Iris pigment epithelial cell (primary cell): ENCODE measurements around the gene SRGAP2C.
"Not testable (repeated sequence)": the region's sequence is repeated elsewhere in the genome, so short reads cannot be mapped to it uniquely, and the experiment has no call there.

Experiments
- DNase-seq: peaks from one replicate; pipeline ENCODE4 v3.0.0-alpha.2; 2011; ENCODE audit warnings: low read depth

SRGAP2C gene

DNA sequence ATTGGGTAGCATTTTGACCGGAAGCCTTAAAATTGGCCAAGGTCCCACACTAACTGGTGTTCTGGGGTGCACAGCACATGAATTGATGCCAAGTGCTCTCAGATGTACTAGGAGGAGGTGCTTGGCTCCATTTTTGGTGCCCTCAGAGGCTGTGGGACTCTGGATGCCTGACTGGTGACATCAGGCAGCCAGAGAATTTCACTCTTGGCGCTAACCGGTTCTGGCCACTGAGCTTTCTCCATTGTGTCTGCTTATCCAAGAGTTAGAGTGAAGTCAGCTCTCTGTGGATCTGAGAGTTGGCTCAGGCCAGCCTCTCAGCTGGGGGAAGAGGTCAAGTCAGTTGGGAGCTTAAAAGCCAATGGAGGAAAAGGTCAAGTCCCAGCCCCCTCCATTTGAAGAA lies 200.4 kb downstream of the SRGAP2C start:
- DNase-seq = not testable (repeated sequence)

DNA sequence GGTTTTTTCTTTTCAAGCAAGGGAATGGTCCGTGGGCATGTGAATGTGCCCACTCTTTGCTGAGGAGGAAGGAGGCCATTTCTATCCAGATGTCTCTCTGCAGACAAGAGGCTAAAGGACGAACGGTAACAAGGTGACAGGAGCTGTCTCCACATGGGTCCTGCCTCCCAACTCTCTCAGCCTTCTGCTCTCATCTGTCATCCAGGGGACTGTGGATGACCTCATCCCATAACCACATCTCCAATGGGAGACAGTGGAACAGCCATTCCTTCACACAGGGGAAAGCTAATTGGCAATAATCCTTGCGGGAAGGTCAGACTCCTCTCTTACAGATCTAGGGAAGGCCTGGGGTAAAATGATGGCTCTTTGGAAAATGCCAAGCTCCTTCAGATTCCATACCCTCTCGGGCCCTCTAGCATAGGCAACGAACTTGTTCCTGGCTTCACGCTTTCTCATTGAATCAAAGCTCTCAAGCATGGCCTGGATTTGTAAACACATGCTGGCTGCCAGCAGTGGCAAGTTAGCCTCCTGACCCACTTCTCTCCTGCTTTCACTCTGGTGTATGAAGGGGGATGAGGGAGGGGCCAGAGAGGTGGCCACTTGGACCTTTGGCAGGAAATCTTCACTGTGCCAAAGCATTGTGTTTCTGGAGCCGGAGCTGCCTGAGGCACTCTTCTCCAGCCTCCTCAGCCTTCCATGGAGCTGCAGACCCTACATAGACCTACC lies 201.0 kb downstream of the SRGAP2C start:
- DNase-seq = not testable (repeated sequence)

DNA sequence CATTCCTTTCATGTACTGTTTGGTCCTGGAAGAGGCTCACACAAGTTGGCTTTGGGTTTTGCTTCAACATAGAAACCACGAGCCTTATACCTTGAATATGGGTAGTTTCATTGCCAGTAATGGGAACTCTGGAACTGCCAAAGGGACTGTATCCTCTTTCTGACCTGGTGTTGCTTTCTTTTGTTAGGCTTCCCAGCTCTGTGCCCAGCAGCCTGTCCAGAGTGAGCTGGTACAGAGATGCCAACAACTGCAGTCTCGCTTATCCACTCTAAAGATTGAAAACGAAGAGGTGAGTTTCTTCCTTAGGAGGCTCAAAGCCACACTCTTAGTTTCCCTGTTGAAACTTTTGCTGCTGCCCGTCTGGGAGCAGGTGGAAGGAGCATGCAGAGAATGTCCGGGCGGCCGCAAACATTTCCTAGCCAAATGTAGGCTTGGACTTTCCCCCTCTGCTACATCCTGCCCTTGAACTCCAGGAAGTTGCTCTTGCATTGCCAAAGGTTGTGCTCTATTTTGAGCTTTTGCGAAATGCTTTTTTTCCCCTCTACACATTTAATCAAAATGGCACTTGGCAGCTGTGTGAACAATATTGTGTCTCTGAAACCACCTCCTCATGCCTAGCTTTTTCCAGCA lies 201.7 kb downstream of the SRGAP2C start:
- DNase-seq = not testable (repeated sequence)

DNA sequence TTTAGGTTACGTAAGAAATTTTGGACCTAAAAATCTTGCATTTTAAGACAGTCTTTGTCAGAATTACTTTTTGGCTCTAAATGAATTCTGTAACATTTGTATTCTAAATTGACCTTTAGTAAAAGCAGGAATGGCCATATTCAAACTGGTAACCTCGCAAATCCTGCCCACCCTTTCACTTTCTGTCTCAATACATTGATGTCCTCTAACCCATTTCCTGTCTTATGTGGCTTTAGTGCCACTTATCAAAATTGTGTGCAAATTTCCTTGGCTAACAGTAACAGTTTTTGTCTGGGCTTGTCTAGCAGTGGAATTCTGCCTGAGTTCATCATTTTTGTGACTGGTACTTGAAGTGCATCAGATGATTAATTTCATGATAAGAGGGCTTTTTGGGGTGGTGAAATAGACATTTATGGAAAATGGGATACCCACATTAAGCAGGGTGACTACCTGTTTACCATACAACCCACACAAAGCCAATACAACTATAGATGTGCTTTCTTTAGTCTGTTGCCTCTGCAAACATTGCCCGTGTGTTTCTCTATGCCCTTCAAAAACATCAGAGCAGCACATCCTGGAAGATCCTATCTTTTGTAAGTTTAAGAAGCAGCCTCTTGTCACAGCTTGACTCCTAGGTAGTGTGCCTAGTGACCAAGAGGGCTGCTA lies 205.3 kb downstream of the SRGAP2C start:
- not testable (repeated sequence) for DNase-seq

DNA sequence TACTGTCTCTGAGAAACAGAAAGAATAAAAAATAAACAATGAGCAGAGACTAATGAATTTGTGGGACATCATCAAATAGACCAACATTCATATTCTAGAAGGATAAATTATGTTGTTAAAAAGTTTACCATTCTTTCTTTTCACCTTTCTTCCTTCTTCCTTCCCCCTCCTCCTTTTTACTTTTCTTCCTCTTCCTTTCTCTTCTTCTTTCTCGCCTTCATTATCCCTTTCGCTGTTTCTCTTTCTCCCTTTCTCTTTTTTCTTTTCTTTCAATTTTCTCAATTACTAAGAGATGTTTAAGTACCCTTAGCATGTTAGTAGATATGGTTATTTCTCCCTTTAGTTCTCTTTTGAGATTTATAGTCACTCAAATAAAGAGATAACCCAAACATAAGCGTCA lies 207.4 kb downstream of the SRGAP2C start:
- DNase-seq = not testable (repeated sequence)

DNA sequence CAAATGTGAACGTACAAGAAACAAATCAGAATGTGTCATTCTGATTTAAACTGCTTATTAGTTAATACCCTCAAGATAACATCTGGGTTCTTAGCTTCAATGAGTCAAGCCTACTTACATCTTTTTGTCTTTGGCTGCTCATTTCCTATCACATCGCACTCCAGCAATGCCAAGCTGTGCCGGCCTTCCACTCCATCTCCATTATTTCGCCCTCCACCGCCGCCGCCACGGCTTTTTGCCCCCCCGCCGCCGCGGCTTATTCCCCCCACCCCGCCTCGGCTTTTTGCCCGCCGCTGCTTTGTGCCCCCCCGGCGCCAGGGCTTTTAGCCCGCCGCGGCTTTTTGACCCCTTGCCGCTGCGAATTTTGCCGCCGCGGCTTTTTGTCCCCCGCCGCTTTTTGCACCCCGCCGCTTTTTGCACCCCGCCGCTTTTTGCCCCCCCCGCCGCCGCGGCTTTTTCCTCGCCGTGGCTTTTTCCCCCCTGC lies 211.0 kb downstream of the SRGAP2C start:
- DNase-seq = peak; percentile 40

DNA sequence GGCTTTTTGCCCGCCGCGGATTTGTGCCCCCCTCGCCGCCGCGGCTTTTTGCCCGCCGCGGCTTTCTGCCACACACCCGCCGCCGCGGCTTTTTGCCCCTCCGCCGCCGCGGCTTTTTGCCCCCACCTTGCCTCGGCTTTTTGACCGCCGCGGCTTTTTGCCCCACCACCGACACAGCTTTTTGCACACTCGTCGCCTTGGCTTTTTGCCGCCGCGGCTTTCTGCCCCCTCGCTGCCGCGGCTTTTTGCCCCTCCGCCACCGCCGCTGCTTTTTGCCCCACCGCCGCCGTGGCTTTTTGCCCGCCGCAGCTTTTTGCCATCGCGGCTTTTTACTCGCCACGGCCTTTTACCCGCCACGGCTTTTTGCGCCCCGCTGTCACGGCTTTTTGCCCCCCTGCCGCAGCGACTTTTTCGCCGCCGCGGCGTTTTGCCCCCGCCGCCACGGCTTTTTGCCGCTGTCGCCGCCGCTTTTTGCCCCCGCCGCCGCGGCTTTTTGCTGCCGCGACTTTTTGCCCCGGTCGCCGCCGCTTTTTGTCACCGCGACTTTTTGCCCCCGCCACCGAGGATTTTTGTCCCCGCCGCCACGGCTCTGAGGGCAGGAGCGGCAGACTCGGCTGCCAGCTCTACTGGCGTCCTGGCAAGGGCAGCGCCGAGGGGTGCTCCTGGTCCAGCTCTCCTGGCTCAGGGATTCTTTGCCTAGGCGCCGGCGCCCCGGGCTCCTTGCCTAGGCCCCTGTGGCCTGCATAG lies 211.7 kb downstream of the SRGAP2C start:
- DNase-seq = not testable (repeated sequence)

DNA sequence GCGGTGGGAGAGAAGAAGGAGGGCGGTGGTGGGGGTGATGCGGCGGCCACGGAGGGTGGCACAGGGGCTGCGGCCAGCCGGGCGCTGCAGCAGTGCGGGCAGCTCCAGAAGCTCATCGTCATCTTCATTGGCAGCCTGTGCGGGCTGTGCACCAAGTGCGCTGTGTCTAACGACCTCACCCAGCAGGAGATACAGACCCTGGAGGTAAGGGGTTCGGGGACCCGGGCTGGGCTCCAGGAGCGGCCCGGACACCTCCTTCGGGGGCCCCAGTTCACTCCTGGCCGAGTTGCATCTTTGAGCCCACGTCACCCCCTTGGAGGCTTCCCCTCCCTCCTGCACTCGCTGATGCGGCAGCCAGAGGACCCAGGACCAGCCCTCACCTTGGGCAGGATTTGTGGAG lies 212.3 kb downstream of the SRGAP2C start:
- DNase-seq = not testable (repeated sequence)

DNA sequence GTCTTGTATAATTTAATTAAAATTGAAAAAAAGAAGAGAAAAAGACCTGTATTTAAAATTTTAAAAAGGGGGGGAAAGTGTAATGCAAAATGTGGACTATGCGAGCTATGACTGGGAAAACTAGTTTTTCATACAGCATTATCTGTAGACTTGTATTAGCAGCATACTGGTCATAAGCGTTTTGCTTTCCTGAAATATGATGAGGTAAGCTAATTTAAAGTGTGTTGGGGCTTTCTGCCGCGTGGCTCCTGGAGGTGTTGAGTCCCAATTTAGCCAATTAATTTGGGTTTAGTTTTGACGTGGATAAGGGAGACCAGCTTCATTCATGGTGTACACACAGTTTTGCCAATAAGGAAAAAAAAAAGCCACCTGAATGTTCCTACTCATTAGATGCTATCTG lies 214.4 kb downstream of the SRGAP2C start:
- not testable (repeated sequence) for DNase-seq

DNA sequence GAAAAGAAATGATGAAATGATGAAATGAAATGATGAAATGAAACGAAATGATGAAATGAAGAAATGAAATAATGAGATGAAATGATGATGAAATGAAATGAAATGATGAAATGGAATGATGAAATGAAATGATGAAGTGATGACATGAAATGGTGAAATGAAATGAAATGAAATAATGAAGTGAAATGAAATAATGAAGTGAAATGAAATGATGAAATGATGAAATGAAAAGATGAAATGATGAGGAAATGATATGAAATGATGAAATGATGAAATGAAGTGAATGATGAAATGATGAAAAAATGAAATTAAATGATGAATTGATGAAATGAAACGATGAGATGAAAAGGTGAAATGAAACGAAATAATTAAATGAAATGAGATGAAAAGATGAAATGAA lies 215.3 kb downstream of the SRGAP2C start:
- DNase-seq = not testable (repeated sequence)

DNA sequence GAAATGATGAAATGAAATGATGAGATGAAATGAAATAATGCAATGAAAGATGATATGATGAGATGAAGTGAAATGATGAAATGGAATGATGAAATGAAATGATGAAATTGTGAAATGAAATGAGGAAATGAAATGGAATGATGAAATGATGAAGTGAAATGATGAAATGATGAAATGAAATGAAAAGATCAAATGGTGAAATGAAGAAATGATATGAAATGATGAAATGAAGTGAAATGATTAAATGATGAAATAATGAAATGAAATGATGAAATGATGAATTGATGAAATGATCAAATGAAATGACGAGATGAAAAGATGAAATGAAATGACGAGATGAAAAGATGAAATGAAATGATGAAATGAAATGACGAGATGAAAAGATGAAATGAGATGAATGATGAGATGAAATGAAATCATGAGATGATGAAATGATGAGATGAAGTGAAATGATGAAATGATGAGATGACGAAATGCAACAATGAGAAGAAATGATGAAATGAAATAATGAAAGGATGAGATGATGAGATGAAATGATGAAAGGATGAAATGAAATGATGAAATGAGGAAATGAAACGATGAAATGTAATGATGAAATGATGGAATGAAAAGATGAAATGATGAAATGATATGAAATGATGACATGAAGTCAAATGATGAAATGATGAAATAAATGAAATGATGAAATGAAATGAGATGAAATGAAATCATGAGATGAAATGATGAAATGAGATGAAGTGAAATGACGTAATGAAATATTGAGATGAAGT lies 216.0 kb downstream of the SRGAP2C start:
- not testable (repeated sequence) for DNase-seq

DNA sequence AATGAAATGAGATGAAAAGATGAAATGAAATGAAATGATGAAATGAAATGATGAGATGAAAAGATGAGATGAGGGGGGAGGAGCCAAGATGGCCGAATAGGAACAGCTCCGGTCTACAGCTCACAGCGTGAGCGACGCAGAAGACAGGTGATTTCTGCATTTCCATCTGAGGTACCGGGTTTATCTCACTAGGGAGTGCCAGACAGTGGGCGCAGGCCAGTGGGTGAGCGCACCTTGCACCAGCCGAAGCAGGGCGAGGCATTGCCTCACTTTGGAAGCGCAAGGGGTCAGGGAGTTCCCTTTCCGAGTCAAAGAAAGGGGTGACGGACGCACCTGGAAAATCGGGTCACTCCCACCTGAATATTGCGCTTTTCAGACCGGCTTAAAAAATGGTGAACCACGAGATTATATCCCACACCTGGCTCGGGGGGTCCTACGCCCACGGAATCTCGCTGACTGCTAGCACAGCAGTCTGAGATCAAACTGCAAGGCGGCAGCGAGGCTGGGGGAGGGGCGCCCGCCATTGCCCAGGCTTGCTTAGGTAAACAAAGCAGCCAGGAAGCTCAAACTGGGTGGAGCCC lies 216.7 kb downstream of the SRGAP2C start:
- not testable (repeated sequence) for DNase-seq

DNA sequence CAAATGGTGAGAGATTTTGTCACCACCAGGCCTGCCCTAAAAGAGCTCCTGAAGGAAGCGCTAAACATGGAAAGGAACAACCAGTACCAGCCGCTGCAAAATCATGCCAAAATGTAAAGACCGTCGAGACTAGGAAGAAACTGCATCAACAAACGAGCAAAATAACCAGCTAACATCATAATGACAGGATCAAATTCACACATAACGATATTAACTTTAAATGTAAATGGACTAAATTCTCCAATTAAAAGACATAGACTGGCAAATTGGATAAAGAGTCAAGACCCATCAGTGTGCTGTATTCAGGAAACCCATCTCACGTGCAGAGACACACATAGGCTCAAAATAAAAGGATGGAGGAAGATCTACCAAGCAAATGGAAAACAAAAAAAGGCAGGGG lies 218.5 kb downstream of the SRGAP2C start:
- DNase-seq = not testable (repeated sequence)

DNA sequence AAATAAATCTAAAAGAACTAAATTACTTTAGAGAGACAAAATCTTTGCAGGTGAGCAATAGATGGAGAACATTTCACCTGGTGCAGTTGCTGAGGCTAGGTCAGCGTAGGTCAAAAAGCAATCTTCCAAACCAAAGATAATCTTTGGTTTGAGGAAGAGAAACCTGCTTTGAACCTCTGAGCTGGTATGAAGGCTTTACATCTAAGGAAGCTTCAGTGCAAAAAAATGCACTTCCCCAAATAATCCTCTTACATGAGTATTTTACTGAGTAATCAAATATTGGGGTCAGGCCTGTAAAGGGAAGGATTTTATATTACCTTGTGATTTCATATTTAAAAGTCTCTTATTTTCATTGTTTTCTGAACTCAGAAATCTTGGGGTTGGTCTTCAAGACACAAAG lies 223.6 kb downstream of the SRGAP2C start:
- no peak for DNase-seq

DNA sequence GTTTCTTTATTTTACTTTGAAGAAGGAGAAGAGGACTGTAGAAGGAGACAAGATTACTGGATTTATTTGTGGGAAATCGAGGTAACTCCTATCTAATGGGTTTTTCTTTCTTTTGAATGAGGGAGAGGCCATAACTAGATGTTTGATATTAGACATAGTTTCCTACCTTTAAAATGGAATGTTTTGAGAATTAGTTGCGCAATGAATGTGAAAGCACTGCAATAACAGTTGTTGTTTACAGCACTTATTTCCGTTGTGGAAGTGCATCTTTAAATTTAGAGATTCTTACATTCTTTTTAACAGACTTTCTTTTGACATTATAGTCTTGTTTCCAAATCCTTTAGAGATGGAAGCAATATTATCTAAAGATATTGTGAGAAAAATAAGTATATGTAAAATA lies 229.0 kb downstream of the SRGAP2C start:
- peak; percentile 20 for DNase-seq

DNA sequence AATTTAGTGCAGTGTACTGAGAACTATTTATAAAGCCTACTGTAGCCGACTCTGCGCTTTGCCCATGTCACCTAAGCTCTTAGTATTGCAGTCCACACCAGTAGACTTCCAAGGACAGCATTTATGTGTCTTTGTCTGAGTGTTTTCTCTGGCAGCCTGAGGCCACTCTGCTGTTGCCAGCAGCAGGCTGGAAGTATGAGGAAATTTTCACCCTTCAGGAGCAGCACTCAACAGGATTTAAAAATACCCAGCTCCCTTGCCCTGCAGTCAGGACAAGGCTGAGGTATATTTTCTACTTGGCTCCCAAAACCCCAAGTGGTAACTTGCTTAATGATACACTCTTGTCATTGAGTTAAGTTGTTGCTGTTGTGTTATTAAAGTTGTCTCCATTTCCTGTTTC lies 230.1 kb downstream of the SRGAP2C start:
- peak; percentile 3 for DNase-seq

DNA sequence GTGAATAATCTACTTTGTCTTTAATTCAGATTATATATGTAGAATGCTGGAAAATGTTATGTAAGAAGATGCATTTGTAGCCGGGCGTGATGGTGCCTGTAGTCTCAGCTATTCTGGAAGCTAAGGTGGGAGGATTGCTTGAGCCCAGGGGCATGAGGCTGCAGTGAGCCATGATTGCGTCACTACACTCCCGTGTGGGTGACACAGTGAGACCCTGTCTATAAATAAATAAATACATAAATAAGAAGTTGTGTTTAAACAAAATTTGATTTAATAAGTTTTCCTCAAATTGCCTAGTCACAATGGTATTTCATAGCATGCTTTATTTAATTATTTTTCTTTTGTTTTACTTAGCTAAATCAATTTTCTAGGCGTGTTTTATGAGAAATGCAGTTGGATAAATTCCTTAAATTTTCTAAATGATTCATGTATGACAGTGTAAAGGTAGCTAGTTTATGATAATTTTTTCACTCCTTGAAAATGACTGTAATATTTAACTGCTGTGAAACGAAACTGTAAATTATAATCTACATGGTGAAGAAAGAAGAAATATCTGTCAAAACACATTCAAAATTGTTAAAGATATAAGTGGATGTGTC lies 232.6 kb downstream of the SRGAP2C start:
- peak; percentile 21 for DNase-seq

DNA sequence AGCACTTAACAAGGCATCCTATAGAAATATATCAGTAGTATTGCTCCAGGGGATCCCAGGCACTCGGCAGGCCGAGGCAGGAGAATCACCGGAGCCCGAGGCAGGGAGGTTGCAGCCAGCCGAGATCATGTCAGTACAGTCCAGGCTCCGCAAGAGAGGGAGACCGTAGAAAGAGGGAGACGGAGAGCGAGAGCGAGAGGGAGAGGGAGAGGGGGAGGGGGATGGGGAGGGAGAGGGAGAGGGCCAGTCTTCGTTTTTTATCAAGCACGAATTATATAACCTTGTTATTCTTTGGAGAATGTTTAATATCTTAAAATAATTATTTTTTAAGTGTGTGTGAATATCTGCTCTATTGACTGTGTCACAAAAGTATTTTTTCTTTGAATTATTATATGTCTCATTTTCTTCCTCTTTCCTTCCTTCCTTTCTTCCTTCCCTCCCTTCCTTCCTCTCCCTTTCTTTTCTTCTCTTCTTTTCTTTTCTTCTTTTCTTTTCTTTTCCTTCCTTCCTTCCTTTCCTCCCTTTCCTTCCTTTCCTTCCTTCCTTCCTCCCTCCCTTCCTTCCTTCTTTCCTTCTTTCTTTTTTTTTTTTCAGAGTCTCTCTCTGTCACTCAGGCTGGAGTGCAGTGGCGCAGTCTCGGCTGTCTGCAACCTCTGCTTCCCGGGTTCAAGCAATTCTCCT lies 233.7 kb downstream of the SRGAP2C start:
- DNase-seq = no peak

DNA sequence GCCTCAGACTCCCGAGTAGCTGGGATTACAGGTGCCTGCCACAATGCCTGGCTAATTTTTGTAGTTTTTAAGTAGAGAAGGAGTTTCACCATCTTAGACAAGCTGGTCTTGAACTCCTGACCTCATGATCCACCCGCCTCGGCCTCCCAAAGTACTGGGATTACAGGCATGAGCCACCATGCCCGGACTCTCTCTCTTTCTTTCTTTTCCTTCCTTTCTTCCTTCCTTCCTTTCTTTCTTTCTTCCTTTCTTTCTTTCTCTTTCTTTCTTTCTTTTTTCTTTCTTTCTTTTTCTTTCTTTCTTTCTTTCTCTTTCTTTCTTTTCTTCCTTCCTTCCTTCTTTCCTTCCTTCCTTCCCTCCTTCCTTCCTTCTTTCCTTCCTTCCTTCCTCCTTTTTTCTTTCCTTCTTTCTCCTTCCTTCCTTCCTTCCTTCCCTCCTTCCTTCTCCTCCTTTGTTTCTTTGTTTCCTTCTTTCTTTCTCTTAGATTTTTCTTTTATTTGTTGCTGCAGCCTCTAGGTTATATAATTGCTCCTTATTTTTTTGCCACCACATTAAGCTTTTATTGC lies 234.4 kb downstream of the SRGAP2C start:
- DNase-seq = not testable (repeated sequence)

DNA sequence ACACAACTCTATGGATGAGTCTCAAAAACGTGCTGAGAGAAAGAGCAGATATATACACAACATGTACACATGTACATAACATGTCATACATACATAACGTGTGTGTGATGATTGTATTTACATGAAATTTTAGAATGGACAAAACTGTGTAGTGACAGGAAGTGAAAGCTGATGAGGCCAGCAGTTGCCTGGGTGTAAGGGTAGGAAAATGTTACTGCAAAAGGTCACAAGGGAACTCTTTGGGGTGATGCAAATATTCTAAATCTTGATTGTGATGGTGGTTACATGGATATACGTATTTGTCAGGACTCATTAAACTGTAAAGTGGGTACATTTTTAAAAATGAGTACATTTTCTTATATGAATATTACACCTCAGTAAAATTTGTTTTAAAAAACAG lies 236.7 kb downstream of the SRGAP2C start:
- DNase-seq = not testable (repeated sequence)
